ENCODE measurements around the gene CYP11A1.

The CYP11A1 gene

GRCh38 chr15:74395319-74396145 is 28.1 kb upstream of the CYP11A1 start:
- no peak for TF ChIP-seq CTCF (IDR thresholded peaks at IDR 0.05; ENCODE audit: control extremely low read depth, extremely low read depth, low read depth, missing control alignments)
- ChIA-PET POLR2A (interaction anchor here (2.5 to 3.7 kb wide), 3 partner anchors 8 to 11 kb away, joined by 9 to 17 read pairs (median 17); no protein-coding TSS in a partner anchor), CTCF (interaction anchor here (1.4 to 14.7 kb wide), 6 partner anchors 11 to 53 kb away, joined by 3 to 160 read pairs (median 6); partner anchors contain the start of gene SEMA7A)
- no peak for DNase-seq (ENCODE audit: extremely low spot score)

GRCh38 chr15:74394090-74394846 is 26.8 kb upstream of the CYP11A1 start:
- CTCF ChIA-PET: interaction anchor here (1.2 to 14.7 kb wide), 7 partner anchors 10 to 47 kb away, joined by 3 to 160 read pairs (median 6); partner anchors contain the start of gene SEMA7A
- POLR2A ChIA-PET: interaction anchor here (1.6 to 3.7 kb wide), 3 partner anchors 9 to 12 kb away, joined by 3 to 17 read pairs (median 17); no protein-coding TSS in a partner anchor
- no peak for DNase-seq (ENCODE audit: extremely low spot score)
- no peak for TF ChIP-seq CTCF (IDR thresholded peaks at IDR 0.05; ENCODE audit: control extremely low read depth, extremely low read depth, low read depth, missing control alignments)

- POLR2A ChIA-PET: interaction anchor here (1.6 to 3.7 kb wide), 3 partner anchors 9 to 13 kb away, joined by 3 to 17 read pairs (median 17); no protein-coding TSS in a partner anchor
- no peak for DNase-seq (ENCODE audit: extremely low spot score)
- TF ChIP-seq CTCF (IDR thresholded peaks at IDR 0.05; ENCODE audit: control extremely low read depth, extremely low read depth, low read depth, missing control alignments): no peak
- CTCF ChIA-PET: interaction anchor here (0.9 to 14.7 kb wide), 9 partner anchors 8 to 377 kb away, joined by 3 to 160 read pairs (median 5); partner anchors contain the start of gene SEMA7A
These were observed 26.0 kb upstream of the CYP11A1 start for GRCh38 chr15:74393423-74393822.

GRCh38 chr15:74392902-74393301 is 25.5 kb upstream of the CYP11A1 start:
- TF ChIP-seq CTCF (IDR thresholded peaks at IDR 0.05; ENCODE audit: control extremely low read depth, extremely low read depth, low read depth, missing control alignments): no peak
- ChIA-PET POLR2A (interaction anchor here (0.8 to 3.7 kb wide), 3 partner anchors 8 to 68 kb away, joined by 3 to 17 read pairs (median 17); partner anchors contain the start of gene UBL7), CTCF (interaction anchor here (0.9 to 6.2 kb wide), 7 partner anchors 8 to 378 kb away, joined by 3 to 95 read pairs (median 4); no protein-coding TSS in a partner anchor)
- no peak for DNase-seq (ENCODE audit: extremely low spot score)

GRCh38 chr15:74392451-74392830 is 25.0 kb upstream of the CYP11A1 start:
- CTCF ChIA-PET: interaction anchor here (1.8 to 6.2 kb wide), 4 partner anchors 8 to 378 kb away, joined by 3 to 95 read pairs (median 6); no protein-coding TSS in a partner anchor
- no peak for DNase-seq (ENCODE audit: extremely low spot score)
- POLR2A ChIA-PET: interaction anchor here (0.8 to 3.7 kb wide), 3 partner anchors 8 to 69 kb away, joined by 3 to 17 read pairs (median 17); partner anchors contain the start of gene UBL7
- TF ChIP-seq CTCF (IDR thresholded peaks at IDR 0.05; ENCODE audit: control extremely low read depth, extremely low read depth, low read depth, missing control alignments): no peak
